Gastrocnemius medialis (tissue), 4 donors: ENCODE results near the gene ST6GALNAC6.

Source experiments
- POLR2A ChIP-seq, 2 donors: fragments of 450-650 bp; IDR thresholded peaks; one replicate each; pipeline ENCODE4 v1.6.1; 2017; ENCODE audit warnings: antibody characterized with exemption in 2 of 2, mild to moderate bottlenecking in 2 of 2, moderate library complexity in 2 of 2
- TF ChIP-seq, protein P1 (sequence below), 5 experiments: fragments of 450-650 bp in 3 of 5; fragments of 200-600 bp in 2 of 5; sonication (generic) in 2 of 5; IDR thresholded peaks in 4 of 5; conservative IDR thresholded peaks in 1 of 5; 1 replicate in 4 of 5; 2 replicates in 1 of 5; pipeline ENCODE4 v1.5.1; 2016 to 2019; ENCODE audit warnings: antibody characterized with exemption in 5 of 5, mild to moderate bottlenecking in 3 of 5, moderate library complexity in 3 of 5

DNA sequence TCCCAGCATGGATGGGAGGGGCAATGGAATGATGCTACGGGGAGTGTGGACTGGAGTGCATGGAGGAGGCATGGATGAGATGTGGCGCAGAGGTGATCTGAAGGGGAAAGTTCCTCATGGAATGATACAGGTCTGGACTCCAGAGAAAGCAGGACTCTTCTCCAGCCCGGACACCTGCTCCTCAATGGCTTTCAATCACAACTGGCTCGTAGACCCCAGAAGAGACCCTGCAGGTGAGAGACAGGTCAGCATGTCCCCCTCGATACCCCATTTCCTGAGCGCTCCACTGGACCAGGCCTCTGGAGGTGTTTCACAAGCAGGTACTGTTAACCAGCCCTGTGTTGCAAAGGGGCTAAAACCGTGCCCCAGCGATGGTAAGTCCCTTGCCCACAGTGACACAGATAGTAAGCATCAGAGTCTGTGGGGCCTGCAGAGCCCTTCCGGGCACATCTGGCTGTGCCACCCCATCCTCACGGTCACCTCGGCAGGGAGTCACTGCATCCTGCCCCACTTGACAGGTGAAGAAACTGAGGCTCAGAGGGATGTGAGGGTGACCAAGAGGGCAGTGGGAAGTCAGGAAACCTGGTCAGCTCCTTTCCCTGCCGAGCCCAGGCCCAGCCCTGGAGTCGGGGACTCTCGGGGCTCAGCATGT lies 43.7 kb upstream of the ST6GALNAC6 start:
- TF ChIP-seq, protein P1, sequence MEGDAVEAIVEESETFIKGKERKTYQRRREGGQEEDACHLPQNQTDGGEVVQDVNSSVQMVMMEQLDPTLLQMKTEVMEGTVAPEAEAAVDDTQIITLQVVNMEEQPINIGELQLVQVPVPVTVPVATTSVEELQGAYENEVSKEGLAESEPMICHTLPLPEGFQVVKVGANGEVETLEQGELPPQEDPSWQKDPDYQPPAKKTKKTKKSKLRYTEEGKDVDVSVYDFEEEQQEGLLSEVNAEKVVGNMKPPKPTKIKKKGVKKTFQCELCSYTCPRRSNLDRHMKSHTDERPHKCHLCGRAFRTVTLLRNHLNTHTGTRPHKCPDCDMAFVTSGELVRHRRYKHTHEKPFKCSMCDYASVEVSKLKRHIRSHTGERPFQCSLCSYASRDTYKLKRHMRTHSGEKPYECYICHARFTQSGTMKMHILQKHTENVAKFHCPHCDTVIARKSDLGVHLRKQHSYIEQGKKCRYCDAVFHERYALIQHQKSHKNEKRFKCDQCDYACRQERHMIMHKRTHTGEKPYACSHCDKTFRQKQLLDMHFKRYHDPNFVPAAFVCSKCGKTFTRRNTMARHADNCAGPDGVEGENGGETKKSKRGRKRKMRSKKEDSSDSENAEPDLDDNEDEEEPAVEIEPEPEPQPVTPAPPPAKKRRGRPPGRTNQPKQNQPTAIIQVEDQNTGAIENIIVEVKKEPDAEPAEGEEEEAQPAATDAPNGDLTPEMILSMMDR (IDR thresholded peaks at IDR 0.05 in 4 of 5, conservative IDR thresholded peaks at IDR 0.05 in 1 of 5): peak in 1 of 5 experiments; percentile 20
- TF ChIP-seq POLR2A (IDR thresholded peaks at IDR 0.05): no peak
